GM19372 (cell line): Measurements from ENCODE around the gene GPR62.
A peak's percentile ranks its signal among the peaks of the same experiment; 100 is the strongest.

ENCODE experiments used
- ATAC-seq: cut with Tn5 transposase; IDR thresholded peaks from one replicate; pipeline ENCODE4 v1.9.1; 2021; ENCODE audit warnings: mild to moderate bottlenecking, low read depth, moderate library complexity; ENCODE audit not compliant: unreplicated experiment

GPR62 gene

DNA sequence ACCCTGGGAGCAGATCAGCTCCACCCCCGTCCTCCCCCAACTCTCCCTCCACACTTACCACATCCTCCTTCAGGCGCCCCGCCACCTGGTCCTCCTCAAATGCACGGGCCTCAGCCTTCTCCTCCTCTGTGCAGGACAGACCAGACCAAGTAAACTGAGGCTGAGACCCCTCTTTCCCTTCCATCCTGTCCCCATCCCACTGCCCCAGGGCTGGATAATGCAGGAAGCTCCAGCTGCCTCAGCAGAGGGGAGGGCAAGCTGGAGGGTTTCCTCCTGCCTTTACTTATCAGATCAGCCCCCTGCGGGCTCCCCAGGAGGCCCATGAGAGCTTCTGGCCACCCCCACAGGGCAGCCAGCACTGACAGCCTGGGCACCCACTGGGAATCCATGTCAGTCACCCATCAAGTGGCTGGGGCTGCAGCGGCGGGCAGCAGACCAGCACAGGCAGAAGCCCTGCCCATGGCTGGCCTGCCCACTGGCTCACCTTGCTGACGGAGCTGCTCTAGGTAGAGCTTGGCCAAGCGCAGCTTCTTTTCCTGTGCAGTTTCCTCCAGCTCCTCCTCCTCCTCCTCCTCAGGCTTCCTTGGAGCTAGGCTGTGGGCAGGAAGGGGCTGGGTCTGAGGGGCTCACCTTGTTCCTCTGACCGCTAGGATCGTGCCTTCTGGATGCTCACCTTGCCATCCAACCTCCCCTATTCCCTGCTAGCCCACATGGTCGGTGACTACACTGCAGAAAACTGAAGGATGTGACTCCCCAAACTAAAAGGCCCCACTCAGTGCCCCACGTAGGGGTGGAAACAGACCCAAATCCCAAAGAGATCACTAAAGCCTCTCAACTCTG is 17.4 kb upstream of the GPR62 start:
- no peak for ATAC-seq

DNA sequence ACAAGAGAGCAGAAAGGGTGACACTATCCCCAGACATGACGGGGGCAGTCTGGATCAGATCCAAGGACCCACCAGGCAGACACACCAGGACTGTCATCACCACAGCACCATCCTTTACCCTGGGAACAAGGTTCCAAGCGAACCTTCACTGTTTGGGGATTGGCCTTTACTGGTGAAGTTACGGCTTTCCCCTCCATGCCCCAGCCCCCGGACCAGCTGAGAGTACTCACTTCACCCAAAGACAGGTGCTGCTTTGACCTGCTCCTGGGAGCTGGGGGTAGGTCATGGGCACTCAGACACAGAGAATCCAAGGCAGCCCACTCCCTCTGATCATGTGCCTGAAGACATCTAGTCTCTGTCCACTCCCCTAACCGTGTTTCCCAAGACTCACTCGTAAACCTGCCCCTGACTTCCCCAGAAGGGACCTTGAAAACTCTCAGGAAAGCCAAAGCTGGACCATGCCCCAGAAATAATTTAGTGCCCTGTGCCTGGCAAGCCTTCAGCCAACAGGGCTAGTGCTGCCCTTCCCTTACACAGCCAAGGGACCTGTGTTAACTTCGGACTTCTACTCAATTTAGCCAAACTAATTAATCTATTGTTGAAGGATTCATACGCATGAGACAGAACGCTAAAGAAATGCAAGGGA is 16.3 kb upstream of the GPR62 start:
- no peak for ATAC-seq

DNA sequence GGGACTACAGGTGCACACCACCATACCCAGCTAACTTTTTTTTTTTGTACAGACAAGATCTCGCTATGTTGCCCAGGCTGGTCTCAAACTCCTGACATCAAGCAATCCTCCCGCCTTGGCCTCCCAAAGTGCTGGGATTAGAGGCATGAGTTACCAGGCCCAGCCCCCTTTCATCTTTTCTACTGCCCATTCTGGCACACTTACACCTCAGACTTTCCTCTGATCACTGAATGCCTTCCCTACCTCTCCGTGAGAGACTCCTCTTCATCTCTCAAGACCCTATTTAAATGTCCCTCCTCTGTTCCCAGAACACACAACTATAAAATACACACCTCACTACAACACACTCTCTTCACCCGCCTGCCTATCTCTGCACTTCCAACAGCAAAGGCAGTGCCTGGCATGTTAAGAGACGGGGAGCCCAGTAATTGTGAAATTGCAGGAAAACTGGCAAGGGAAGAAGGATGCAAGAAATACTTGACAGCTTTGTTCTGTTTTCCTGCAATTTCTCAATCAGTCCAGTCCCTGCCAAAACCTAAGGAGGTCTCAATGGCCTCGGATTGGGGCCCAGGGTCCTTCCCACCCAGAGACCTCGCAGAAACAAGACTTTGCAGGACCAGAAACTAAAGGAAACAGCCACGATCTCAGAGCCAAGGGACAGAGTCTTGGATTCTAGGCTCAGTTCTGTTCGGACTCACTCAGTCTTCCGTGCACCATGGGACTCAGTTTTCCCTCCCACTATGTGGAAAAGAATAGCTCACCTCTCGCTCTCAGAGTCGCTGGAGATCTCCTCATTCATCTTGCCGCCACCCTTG is 14.3 kb upstream of the GPR62 start:
- no peak for ATAC-seq

DNA sequence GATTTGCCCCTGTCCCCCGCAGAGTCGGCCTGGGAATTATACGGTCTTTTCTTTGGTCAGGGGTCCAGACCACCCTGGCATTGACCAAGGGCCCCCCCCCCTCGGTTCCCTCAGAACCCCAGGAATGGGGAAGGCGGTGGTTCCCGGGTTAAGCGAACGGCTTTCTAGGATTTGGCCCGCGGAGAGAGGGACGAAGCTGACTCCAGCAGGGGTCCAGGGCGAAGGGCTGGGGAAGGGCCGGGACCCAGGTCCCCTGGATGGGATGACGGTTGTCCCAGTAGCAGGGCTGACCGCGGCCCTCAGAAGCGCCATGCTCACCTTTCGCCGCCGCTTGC is 13.8 kb upstream of the GPR62 start:
- no peak for ATAC-seq

DNA sequence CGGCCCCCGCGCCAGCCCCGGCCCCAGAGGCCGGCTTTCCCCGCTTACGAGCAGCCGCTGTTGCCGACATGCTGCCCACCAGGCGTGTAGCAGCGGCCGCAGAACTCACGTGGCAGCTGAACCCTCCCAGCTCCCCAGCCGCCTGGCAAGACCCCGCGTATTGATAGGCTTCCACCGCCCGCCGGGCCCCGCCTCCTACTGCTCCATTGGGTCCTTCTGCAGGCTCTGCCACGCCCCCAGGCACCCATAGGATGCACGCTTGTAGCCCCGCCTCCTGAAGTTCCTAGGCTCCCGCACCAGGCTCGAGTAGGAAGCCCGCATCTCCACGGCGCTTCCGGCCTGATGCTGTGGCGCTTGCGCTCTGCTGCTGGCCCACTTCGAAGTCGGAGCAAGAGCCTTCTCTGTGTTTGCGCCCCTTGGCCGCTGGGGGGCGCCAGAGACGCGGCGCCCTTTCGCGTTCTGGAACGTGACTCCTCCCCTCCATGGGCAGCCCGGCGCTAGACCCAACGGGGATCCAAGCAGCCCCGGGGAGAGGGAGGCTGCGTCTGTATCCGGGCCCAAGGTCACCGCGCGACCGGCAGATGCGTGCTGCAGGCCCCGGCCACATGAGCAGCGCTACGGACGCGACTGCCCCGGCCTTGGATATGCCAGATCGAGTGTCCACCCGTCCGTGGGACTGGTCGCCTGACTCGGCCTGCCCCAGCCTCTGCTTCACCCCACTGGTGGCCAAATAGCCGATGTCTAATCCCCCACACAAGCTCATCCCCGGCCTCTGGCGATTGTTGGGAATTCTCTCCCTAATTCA is 13.2 kb upstream of the GPR62 start, which contains the start of the genes PARP3 and RRP9:
Gene PARP3 (plus strand): TSS at position 566 of the 805 bp plus-strand sequence. CDS start 993 bp downstream, outside the sequence.
Gene RRP9 (minus strand): TSS at position 107 of the 805 bp plus-strand sequence. CDS start 37 bp downstream, at position 70.
- ATAC-seq, result peak; percentile 90

DNA sequence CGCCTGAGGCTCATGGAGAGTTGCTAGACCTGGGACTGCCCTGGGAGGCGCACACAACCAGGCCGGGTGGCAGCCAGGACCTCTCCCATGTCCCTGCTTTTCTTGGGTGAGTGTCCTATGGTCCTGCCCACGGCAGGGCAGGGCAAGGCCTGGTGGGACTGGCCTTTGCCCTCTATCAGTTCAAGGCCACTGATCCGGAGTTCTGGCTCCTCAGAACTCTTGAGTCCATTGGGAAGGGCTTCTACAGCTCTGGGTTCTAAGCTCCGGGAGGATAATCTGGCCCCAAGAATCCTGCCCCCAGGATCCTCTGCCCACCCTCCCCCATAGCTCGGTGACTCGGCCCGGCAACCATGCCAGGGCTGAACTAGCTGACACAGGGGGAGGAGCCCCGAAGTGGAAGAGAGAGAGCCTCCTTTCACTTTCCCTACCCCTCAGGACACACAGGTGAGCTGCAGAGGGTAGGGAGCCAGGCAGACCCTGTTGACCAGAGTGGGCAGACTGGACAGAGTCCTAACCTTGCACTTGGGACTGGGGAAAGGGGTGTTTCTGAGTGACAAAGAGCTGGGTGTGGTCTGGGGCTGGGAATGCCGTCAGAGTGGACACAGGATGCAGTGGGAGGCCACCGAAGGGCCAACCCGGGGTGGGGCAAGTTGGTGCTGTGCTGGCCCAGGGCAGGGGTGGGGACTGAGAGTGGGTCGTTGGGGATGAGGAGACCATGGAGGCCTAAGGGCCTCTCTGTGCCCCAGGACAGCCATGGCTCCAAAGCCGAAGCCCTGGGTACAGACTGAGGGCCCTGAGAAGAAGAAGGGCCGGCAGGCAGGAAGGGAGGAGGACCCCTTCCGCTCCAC is 12.4 kb upstream of the GPR62 start:
- ATAC-seq, result peak; percentile 19

DNA sequence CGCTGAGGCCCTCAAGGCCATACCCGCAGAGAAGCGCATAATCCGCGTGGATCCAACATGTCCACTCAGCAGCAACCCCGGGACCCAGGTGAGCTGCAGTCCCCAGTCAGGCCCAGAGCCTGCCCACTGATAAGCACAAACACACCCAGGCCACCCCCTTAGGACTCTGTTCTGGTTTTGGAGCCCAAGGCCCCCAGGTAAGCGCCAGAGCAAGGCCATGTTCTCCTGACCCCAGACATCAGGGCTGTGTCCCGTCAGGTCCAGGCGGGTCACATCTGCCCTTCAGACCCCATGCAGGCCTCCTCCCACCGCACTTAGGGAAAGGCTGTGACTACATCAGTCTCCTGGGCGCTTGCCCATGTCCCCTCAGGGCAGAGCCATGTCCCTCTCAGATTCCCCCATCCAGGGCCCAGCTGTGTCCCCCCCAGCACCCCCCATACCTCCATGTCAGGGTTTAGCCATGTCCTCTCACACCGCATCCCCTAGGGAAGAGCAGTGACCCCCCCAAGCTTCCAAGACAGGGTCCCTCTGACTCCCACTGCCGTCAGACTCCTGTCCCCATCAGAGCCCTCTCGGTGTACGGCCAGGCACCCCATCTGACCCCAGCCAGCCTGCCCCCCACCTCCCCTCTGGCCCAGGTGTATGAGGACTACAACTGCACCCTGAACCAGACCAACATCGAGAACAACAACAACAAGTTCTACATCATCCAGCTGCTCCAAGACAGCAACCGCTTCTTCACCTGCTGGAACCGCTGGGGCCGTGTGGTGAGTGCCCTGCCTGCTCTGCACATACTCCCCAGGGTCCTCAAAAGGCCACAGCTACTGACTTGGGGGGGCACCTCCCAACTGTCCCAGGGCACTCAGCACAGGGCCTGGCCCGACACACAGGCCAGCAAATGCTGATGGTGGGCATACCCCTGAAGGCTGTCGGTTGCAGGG is 11.5 kb upstream of the GPR62 start:
- no peak for ATAC-seq

DNA sequence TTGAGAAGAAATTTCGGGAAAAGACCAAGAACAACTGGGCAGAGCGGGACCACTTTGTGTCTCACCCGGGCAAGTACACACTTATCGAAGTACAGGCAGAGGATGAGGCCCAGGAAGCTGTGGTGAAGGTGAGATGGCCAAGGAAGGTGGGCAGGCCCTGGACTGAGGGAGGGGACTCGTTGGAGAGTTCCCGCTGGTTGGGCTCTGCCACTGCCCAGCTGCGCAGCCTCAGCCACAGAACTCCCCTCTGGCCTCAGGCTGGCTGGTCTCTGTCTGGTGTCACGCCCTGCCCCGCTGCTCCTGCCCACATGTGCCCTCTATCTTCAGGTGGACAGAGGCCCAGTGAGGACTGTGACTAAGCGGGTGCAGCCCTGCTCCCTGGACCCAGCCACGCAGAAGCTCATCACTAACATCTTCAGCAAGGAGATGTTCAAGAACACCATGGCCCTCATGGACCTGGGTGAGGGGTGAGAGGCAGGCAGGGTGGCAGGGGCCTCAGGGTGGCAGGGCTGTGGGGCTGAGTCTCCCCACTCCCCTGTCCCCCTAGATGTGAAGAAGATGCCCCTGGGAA is 10.6 kb upstream of the GPR62 start:
- no peak for ATAC-seq

DNA sequence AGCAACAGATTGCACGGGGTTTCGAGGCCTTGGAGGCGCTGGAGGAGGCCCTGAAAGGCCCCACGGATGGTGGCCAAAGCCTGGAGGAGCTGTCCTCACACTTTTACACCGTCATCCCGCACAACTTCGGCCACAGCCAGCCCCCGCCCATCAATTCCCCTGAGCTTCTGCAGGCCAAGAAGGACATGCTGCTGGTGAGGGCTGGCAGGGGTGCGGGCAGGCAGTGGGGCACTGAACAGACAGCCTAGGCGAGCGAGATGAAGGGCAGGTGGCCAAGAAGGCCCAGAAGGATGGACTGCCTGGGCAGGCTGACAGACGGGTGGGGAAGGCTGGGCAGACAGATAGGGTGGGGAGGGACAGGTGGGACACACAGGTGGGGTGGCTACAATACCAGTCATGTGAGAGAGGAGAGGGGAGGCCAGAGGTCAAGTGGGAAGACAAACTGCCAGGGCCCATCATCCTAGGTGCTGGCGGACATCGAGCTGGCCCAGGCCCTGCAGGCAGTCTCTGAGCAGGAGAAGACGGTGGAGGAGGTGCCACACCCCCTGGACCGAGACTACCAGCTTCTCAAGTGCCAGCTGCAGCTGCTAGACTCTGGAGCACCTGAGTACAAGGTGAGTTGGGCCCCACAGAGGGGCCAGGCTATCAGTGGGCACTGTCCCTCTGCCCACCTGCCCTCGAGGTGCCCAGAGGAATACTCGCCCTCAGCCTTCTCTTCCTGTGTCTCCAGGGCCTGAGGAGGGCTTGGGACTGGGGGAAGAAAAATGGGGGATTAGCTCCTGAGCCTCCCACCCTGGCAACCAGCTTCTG is 9.9 kb upstream of the GPR62 start:
- ATAC-seq, result no peak

DNA sequence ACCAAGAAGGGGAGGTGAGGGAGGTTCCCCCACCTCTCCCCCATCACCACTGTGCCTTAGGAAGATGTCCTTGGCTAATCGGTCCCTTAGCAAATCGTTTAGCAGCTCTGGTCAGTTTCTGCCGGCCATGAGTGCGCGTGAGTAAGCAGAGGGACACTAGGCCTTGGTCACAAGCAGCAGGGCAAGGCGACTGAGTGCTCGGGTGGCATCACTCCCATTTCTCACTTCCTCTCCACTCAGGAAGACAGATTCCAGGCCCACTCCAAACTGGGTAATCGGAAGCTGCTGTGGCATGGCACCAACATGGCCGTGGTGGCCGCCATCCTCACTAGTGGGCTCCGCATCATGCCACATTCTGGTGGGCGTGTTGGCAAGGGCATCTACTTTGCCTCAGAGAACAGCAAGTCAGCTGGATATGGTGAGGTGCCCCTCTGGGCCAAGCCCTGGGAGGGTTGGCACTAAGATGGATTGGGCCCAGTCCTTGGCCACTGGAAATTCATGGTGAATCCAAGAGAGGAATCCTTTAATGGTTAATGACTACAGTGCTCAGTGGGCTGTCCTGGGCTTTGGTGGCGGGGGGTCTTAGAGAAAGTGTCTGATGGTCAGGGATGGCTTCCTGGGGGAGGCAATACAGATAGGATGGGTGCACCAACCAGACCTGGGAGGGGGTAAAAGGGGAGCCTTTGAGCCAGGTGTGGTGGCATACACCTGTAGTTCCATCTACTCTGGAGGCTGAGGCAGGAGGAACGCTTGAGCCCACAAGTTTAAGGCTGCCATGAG is 9.1 kb upstream of the GPR62 start:
- no peak for ATAC-seq

DNA sequence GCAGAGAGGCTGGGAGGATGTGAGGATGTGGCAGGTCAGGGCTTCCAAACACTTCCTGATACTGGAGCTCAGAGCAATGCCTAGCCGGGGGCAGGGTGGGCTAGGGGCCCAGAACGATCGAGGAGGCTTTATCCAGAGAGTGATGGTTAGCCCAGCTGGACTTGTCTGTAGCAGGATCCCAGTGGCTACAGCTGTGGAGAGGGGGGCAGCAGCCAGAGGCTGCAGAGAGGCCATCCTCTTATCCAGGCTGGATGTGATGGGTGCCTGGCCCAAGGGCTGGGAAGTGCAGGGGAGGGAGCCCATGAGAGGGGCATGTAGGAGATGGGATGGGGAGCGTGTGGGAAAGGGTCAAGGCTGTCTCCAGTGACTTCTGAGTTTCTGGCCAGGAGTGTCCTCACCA is 8.4 kb upstream of the GPR62 start:
- ATAC-seq, result no peak

DNA sequence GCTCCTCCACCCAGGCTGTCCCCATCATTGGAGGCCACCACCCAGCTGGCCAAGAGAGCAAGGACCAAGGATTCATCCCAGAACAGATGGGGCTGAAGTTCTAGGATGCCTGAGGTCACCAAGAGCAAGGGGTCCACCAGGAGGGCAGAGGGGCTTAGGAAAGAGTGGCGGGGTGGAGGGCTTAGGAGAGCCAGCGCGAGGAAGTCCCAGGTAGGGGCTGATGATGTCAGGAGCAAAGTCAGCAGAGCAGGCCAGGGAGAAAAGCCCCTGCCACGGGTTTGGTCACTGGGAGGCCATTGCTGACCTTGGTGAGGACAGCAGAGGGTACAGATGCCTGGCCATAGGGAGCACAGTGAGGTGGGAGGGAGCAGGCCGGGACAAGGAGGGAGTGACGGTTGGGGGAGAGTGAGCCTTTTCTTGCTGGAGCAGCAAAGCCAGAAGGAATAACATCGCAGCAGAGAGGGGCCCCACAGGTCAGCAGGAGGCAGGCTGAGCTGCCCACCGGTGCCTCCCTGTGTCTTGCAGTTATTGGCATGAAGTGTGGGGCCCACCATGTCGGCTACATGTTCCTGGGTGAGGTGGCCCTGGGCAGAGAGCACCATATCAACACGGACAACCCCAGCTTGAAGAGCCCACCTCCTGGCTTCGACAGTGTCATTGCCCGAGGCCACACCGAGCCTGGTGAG is 7.8 kb upstream of the GPR62 start:
- no peak for ATAC-seq

DNA sequence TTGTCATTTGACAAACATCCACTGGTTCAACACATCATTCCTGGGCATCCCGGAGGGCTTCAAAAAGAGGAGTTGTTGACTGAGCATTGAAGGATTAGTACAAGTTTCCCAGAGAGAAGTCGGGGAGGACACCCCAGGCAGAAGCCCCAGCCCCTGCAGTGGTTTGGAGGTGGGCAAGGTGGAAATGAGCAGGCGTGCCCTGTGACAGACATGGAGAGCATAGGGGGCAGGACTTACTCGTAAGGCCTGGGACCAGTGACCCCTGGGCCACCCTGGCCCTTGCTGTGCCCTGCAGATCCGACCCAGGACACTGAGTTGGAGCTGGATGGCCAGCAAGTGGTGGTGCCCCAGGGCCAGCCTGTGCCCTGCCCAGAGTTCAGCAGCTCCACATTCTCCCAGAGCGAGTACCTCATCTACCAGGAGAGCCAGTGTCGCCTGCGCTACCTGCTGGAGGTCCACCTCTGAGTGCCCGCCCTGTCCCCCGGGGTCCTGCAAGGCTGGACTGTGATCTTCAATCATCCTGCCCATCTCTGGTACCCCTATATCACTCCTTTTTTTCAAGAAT is 7.1 kb upstream of the GPR62 start:
- no peak for ATAC-seq

DNA sequence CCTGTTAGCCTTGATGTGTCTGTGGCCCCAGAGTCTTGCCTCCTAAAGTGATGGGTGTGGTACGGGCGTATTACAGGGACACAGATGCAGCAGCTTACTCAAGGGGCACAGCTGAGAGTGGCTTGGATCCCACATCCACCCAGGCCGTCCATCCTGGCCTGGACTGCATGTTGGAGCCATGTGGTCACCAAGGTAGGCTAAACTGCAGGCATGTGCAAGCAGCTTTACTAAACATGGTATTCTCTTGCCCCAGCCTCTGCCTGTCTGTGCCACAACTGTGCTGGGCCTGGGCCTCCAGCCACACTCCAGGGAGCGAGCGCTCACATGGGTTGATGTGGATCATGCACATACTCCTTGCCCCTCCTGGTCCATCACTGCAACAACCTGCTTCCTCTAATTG is 6.1 kb upstream of the GPR62 start:
- no peak for ATAC-seq

DNA sequence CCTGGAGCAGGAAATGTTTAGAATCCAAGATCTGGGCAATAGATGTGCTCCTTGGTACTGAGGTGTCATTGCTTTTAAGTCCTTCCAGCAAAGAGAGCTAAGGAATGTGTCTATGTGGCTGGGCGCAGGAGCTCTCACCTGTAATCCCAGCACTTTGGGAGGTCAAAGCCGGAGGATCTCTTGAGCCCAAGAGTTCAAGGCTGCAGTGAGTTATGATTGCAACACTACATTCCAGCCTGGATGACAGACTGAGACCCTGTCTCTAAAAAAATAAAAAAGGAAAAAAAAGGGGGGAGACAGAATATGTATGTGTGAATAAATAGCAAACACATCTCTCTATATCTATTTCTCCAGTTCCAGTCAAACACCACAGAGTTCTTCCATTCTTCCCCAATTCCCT is 4.3 kb upstream of the GPR62 start:
- ATAC-seq, result no peak

DNA sequence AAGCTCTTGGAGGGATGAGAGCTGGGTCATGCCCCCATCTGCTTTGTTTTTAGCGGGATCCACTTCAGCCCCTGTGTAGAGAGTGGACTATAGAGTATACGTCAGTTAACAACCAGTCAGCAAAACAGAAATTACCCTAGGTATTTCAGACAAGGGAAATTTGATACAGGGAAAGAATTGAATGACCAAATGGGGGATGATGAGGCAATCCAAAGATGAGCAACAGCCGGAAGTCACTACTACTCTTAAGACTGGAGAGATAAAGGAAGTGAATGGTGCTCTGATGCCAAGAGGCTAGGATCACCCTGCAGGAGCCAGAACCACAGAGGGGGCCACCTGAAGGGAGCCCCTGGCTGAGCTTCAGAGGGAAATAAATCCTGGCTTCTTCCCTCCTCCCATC is 1.7 kb upstream of the GPR62 start:
- ATAC-seq, result no peak
